HEK293T (cell line): ENCODE data around the gene ARID3A.

Experiments
- CTCF ChIA-PET: fragments of 350-600 bp; formaldehyde crosslinking; extraction: SDS; loops from one replicate; lab custom pipeline; 2021; ENCODE audit warnings: antibody characterized with exemption, inconsistent platforms; lab: Yijun Ruan, JAX
- POLR2A ChIA-PET: fragments of 350-600 bp; formaldehyde crosslinking; extraction: SDS; loops from one replicate; lab custom pipeline; 2020; ENCODE audit warnings: antibody characterized with exemption, inconsistent platforms; lab: Yijun Ruan, JAX
- DNase-seq: peaks from one replicate; pipeline ENCODE4 v3.0.0; 2012; ENCODE audit warnings: mixed read lengths; ENCODE audit errors: extremely low spot score
- ARNT ChIP-seq: fragments of 450-650 bp; IDR thresholded peaks from 2 replicates; pipeline ENCODE4 v1.6.1; 2017; ENCODE audit warnings: mild to moderate bottlenecking
- BHLHE40 ChIP-seq: fragments of 450-650 bp; IDR thresholded peaks from 2 replicates; pipeline ENCODE4 v1.6.1; 2016; ENCODE audit warnings: mild to moderate bottlenecking, moderate library complexity, borderline replicate concordance
- CTBP1 ChIP-seq: fragments of 450-650 bp; IDR thresholded peaks from 2 replicates; pipeline ENCODE4 v1.6.1; 2016; ENCODE audit warnings: borderline replicate concordance
- ELF4 ChIP-seq: fragments of 450-650 bp; IDR thresholded peaks from 2 replicates; pipeline ENCODE4 v1.6.1; 2017; ENCODE audit warnings: antibody characterized with exemption
- FOXA1 ChIP-seq: fragments of 450-650 bp; IDR thresholded peaks from 2 replicates; pipeline ENCODE4 v1.6.1; 2016; ENCODE audit warnings: mild to moderate bottlenecking
- FOXK2 ChIP-seq: fragments of 450-650 bp; IDR thresholded peaks from 2 replicates; pipeline ENCODE4 v1.6.1; 2016; ENCODE audit warnings: mild to moderate bottlenecking
- FOXM1 ChIP-seq: fragments of 450-650 bp; IDR thresholded peaks from 2 replicates; pipeline ENCODE4 v1.6.1; 2017; ENCODE audit warnings: mild to moderate bottlenecking, borderline replicate concordance
- HDGF ChIP-seq: fragments of 450-650 bp; IDR thresholded peaks from 2 replicates; pipeline ENCODE4 v1.6.1; 2017; ENCODE audit warnings: antibody characterized with exemption, borderline replicate concordance
- L3MBTL2 ChIP-seq: fragments of 450-650 bp; conservative IDR thresholded peaks from 2 replicates; pipeline ENCODE4 v1.6.1; 2016; ENCODE audit warnings: mild to moderate bottlenecking
- LEF1 ChIP-seq: fragments of 450-650 bp; IDR thresholded peaks from 2 replicates; pipeline ENCODE4 v1.6.1; 2017; ENCODE audit warnings: mild to moderate bottlenecking, borderline replicate concordance
- NFRKB ChIP-seq: fragments of 450-650 bp; IDR thresholded peaks from 2 replicates; pipeline ENCODE4 v1.6.1; 2016; ENCODE audit warnings: mild to moderate bottlenecking, moderate library complexity
- PKNOX1 ChIP-seq: fragments of 450-650 bp; IDR thresholded peaks from 2 replicates; pipeline ENCODE4 v1.6.1; 2016
- SP1 ChIP-seq: fragments of 450-650 bp; IDR thresholded peaks from 2 replicates; pipeline ENCODE4 v1.6.1; 2017
- SUZ12 ChIP-seq: fragments of 450-650 bp; IDR thresholded peaks from 2 replicates; pipeline ENCODE4 v1.6.1; 2016; ENCODE audit warnings: mild to moderate bottlenecking
- TARDBP ChIP-seq: fragments of 450-650 bp; IDR thresholded peaks from 2 replicates; pipeline ENCODE4 v1.6.1; 2016
- ZNF384 ChIP-seq: fragments of 450-650 bp; IDR thresholded peaks from 2 replicates; pipeline ENCODE4 v1.6.1; 2016

The ARID3A gene

GRCh38 chr19:881385-882071, 44.3 kb upstream of the ARID3A start:
- POLR2A ChIA-PET, result interaction anchor here (0.7 to 1.5 kb wide), 2 partner anchors 12 to 28 kb away, joined by 3 to 4 read pairs; partner anchors contain the start of gene RNU6-9
- CTCF ChIA-PET, result no interaction called here

GRCh38 chr19:882871-883497, 42.9 kb upstream of the ARID3A start:
- POLR2A ChIA-PET, result interaction anchor here (1.5 kb wide), 1 partner anchor 10 kb away, joined by 4 read pairs; the partner anchor contains the start of genes MED16 and RNU6-9
- CTCF ChIA-PET, result no interaction called here
- no peak for DNase-seq
- TF ChIP-seq FOXK2, result no peak
- TF ChIP-seq SP1, result no peak
- TF ChIP-seq HDGF, result no peak
- TF ChIP-seq BHLHE40, result no peak
- TF ChIP-seq PKNOX1, result no peak
- TF ChIP-seq CTBP1, result no peak
- TF ChIP-seq NFRKB, result no peak

More at GRCh38 chr19:881385-882071, 44.3 kb upstream of the ARID3A start:
- TF ChIP-seq SUZ12 (no peak), ELF4 (no peak), FOXM1 (no peak), PKNOX1 (no peak), SP1 (no peak)
- no peak for DNase-seq

GRCh38 chr19:883661-884211, 42.1 kb upstream of the ARID3A start:
- CTCF ChIA-PET, result interaction anchor here (0.5 kb wide), 1 partner anchor 10 kb away, joined by 4 read pairs; no protein-coding TSS in a partner anchor
- no peak for DNase-seq
- POLR2A ChIA-PET, result interaction anchor here (1.5 kb wide), 1 partner anchor 9 kb away, joined by 4 read pairs; the partner anchor contains the start of genes MED16 and RNU6-9
- no peak for TF ChIP-seq LEF1
- no peak for TF ChIP-seq FOXK2
- TF ChIP-seq PKNOX1, result no peak
- no peak for TF ChIP-seq FOXM1
- no peak for TF ChIP-seq HDGF
- no peak for TF ChIP-seq ELF4
- TF ChIP-seq NFRKB, result no peak
- no peak for TF ChIP-seq ZNF384
- TF ChIP-seq SUZ12, result no peak
- TF ChIP-seq TARDBP, result no peak
- no peak for TF ChIP-seq ARNT
- TF ChIP-seq CTBP1, result no peak
- no peak for TF ChIP-seq SP1
- TF ChIP-seq FOXA1, result no peak
- TF ChIP-seq L3MBTL2, result no peak
- no peak for TF ChIP-seq BHLHE40

- ChIA-PET POLR2A (no interaction called here), CTCF (no interaction called here)
- TF ChIP-seq SUZ12 (no peak), BHLHE40 (no peak), L3MBTL2 (no peak), FOXK2 (no peak), SP1 (no peak), ARNT (no peak), TARDBP (no peak)
- DNase-seq, result no peak
These were observed 41.2 kb upstream of the ARID3A start for GRCh38 chr19:884420-885211.

- DNase-seq, result no peak
- POLR2A ChIA-PET, result no interaction called here
These were observed 40.2 kb upstream of the ARID3A start for GRCh38 chr19:885536-886224.

More at GRCh38 chr19:885536-886224, 40.2 kb upstream of the ARID3A start:
- CTCF ChIA-PET, result no interaction called here
- TF ChIP-seq SUZ12, result no peak
- no peak for TF ChIP-seq ARNT
- no peak for TF ChIP-seq L3MBTL2
- no peak for TF ChIP-seq PKNOX1
- TF ChIP-seq BHLHE40, result no peak
- TF ChIP-seq FOXA1, result no peak
- TF ChIP-seq HDGF, result no peak
- TF ChIP-seq FOXK2, result no peak
- no peak for TF ChIP-seq CTBP1
- no peak for TF ChIP-seq FOXM1
- TF ChIP-seq LEF1, result no peak
- no peak for TF ChIP-seq TARDBP
- no peak for TF ChIP-seq NFRKB
- TF ChIP-seq ZNF384, result no peak
- no peak for TF ChIP-seq ELF4
- no peak for TF ChIP-seq SP1
